HS-27A (cell line): ENCODE measurements around the gene SH2D3A.

Experiments
- DNase-seq: peaks from one replicate; pipeline ENCODE4 v3.0.0-alpha.2; 2012; ENCODE audit warnings: low read depth, missing footprints

SH2D3A gene

DNA sequence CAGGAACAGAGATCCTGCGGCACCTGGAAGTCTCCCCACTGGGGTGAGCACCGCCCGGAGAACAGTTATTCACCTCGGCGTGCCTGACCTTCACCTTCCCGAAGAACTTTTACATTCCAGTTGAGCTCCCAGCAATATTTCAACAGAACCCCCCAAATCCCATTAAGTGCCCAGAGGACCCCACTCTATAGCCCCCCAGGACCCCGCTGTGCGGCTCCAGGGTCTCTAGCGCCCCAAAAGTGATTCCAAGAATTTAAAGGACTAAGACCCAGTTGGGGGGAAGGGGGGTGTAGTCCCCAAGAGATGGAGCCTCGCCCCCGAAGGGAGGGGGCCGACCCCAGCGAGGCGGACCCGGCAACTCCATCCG, 30.3 kb downstream of the SH2D3A start:
- DNase-seq = no peak

DNA sequence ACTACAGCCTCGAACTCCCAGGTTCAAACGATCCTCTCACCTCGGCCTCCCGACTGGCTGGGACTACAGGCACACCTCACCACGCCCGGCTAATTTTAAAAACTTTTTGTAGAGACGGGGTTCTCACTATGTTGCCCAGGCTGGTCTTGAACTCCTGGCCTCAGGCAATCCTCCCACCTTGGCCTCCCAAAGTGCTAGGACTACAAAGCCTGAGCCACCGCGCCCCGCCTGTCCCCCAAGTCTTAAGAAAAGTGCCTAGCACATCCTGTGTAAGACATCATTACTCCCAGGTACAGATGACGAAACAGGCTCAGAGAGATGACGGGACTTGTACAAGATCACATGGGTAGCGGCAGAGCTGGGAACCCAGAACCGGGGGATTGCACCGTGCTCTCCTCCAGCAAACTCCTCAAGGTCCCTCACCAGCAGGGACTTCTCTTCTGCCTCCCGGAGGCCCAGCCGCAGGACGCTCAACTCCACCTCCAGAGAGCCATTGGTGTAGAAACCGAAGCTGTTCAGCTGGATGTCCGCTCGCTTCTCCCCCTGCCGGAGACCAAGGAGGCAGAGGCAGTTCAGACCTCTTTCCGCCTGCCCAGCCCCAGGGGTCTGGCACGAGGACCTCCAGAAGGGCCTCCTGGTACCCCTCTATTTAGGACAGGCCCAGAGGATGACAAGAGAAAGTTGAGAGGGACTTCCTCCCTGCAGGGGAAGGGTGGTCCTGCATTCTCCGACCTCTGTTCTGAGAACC, 30.9 kb downstream of the SH2D3A start:
- DNase-seq = no peak

DNA sequence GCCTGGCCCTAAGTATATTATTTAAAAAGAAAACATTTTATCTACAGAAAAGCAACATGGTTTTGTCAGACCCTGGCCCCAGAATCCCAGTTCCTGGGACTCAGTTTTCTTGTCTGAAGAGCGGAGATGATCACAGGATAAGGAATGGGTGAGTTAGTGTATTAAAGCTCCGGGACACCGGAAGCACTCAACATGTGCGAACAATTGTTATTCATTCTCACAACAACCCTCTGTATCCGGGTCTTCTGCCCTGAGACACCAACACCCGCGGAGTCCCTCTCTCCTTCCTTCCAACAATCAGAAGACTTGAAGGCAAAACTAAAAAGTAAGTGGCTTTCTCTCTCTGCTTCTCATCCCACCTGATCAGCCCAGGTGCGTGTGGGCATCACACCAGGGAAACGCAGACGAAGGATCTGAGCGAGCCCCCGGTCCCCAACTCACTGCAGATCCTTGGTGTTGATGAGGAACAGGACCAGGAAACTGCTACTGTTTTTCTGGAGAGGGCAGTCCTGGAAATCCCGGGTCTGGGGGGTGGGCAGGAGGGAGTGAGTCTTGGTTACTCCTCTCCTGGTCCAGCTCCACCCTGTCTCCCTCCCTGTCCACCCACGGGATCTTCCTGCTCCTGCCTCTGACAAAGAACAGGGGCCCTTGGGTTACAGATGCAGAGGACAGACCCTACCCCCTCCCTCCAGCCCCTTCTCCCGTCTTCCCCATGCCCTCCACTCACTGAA, 31.9 kb downstream of the SH2D3A start:
- no peak for DNase-seq

DNA sequence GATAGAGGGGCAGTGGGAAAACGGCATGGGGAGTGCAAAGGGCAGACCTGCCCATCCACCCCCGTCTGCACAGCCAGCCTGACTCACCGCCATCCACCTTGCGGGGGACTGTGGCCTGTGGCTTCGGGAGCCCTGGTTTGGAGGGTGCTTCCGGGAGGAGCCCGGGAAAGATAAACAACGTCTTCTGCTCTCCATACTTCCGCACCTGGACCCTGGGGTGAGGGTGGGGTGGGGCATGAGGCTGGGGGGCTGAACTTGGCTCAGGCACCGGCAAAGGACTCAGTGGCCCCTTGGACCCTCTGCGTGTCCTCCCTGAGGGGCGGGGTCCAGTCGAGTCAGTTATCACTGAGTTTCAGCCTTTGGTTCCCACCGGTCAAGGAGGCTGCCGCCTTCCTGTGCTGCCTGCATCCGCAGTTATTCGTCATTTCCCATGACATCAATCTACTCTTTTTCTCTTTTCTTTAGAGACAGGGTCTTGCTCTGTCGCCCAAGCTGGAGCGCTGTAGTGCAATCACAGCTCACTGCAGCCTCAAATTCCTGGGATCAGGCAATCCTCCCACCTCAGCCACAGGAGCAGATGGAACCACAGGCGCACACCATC, 33.0 kb downstream of the SH2D3A start:
- no peak for DNase-seq

DNA sequence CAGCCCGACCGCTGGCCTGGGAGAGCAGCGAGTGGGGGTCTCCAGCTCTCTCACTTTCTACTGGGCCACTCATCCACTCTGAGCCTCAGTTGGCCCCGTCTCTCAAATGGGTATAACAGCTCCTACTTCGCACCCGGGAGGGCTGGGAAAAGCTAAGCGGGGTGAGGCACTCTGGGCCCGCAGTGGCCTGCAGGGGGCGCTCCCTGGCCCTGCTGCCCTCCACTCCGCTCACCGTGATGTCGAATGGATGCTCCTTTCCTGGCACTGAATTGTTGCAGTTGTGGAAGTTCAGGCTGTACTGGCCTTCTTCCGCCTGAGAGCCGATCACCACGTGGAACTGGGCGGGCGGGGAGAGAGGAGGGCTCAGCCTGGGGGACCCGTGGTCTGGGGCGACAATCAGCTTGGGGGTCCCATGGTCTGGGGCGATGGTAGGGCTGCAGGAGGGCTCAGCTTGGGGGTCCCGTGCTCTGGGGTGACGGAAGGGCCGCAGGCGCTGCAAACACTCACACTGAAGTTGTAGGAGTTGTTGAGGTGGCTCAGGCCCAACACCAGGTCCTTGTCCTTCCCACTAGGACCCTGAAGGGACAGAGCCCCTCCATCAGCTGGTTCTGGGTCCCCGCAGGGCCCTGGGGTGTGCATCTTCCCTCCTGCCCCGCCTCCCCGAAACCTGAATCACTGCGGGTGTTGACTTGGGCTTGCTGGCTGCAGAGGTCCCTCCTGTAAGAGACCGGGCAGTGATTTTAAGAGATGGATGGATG, 33.7 kb downstream of the SH2D3A start:
- DNase-seq = no peak

DNA sequence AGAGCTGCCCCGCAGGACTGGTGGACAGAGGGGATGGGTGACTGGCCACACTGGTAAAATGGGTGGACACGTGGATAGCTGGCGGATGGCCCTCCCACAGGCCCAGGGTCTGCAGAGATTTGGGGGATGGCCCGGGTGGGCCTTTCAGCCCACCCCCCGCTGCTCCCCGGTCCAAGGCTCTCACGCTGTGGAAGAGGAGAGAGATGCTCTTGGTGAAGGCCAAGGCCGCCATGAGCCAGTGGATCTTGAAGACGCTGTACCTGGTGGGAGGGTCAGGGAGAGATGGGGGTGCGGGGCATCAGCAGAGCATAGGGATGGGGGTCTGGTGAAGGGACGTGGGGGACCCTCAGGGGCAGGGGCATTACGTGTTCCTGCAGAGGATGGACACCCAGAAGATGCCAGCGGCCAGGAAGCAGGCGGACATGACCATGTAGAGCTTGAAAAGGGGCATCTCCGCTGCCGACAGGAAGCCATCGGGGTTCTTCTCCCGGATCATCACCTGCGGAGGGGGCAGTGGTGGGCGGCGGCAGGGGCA, 34.4 kb downstream of the SH2D3A start:
- DNase-seq = no peak

DNA sequence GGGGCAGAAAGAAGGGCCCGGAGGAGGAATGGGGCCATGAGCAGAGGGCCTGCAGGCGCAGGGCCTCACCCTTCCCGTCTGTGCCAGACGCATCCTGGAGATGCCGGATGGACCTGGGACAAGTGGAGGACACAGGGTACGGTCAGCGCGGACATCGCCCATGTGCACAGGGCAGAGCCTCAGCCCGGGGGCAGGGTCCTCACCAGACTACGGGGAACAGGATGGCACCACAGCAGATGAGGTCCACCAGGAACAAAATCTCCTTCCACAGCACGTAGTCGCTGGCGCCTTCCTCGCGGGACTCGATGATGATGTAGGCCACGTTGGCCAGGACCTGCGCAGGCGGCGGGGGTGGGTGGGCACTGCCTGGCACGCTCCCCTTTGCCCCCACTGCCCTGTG, 35.4 kb downstream of the SH2D3A start:
- no peak for DNase-seq

DNA sequence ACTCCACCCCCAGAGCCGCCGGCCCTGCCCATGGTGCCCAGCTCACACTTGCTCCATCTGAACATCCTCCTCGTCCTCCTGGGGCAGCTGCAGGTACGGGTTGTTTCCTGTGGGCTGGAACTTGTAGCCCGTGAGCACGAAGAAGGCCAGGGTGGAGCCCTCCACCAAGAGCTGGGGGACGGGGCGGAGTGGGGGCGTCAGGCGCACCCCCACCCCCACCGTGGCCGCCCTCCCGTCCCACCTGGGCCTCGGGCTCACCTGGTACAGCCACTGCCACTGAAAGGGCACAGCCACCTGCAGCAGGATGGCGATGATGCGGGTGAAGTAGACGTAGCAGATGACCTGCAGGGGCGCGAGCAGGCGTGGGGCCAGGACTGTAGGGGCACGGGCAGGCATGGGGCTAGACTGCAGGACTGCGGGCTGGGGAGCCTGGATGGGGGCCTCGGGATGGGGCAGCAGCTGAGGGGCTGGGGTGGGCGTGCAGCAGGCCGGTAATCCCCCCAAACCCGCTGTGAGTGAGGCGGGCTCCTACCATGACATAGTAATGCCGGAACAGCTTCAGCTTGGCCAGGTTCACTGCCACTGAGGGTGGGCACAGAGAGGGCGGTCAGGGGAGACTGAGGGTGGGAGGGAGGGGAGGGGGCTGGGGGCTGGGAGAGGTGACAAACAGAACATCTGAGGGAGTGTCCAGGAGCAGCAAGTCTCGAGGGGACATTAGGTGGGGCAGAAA, 36.1 kb downstream of the SH2D3A start:
- DNase-seq = no peak

DNA sequence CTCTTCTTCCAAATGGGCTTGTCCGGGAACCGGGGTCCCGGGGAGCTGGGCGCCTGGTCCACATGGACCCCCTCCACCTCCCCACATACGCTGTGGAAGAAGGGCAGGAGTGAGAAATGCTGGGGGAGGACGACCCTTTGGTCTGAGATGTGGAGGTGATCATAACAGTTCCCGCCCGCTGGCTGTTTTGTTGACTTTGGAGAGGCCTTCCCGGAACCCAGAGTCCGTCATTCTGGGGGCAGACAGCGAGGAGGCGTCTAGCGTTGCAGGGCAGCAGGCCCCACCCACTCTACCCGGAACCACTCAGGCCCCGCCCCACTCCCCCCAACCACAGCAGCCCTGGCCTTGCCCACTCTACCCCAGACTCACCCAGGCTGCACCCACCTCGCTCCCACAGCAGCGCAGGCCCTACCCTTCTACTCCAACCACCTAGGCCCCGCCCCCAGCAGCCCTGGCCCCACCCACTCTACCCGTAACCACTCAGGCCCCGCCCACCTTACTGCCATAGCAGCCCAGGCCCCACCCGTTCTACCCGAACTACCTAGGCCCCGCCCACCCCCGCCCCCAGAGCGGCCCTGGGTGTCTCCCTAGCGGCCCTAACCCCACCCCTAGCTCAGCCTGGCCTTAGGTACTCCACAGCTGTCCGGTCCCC, 37.0 kb downstream of the SH2D3A start:
- DNase-seq = no peak

DNA sequence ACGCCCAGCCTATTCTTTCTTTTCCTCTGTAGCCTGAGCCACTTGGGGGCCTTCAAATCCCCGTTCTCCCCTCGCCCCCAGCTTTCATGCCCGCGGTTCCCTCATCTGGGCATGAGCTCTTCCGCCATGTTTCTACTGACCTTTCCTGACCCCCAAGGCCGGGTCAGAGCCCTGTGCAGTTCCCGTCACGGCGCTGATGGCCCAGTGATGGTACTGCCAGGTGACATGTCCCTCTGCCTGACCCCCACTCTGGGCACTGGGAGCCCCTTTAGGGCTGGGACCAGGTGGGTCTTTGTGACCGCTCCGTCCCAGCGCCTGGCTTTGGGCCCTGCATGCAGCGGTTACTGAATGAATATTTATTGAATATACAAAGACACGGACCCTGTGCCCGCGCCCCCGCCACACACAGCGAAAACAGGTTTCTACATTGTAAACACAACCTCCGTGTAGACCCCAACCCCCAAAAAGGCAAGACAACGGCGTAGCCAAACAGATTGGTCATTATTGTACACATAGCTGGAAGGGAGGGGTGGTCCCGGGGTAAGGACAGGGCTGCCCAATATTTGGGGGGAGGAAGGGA, 37.6 kb downstream of the SH2D3A start:
- DNase-seq = no peak

DNA sequence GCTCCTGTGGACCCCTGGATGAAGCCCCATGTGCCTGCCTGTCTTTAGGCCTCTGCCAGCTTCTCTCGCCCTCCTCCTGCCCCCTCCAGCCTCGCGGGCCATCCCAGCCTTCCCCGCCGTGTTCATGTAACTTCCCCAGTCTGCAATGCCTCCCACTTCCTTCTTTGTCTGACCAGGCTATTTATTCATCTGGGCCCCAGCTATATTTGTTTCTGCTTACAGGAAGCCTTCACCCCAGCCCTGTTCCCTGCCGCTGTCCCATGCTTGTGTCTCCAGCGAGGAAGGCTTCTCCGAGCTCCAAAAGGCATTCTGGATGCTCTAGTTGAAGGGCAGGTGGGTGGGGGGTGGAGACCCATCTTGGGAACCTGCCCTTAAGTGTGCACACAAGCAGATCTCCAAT, 38.9 kb downstream of the SH2D3A start:
- DNase-seq = no peak

DNA sequence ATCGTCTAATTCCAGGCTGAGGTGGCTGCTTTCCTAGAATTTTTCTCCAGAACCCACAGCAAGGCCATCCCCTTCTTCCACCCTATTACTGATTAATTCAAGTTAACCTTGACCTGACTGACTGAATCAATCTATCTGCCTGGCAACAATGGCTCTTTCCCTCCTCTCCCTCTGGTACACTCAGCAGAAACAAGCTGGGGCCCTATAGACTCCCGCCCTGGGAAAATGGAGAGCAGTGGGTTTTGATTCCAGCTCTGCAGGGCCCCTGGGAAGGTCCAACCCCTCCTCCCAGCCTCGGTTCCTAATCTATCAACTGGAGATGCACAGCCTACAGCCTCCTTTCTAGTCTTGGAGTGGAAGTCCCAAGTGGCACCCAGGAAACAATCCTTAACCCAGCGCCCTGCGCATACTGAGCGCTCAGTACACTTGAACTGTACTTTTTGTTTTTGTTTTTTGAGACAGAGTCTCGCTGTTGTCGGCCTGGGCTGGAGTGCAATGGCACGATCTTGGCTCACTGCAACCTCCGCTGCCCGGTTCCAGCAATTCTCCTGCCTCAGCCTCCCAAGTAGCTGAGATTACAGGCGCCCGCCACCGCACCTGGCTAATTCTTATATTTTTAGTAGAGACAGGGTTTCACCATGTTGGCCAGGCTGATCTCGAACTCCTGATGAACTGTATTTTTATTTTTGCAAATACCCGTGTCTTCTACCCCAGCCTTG, 41.6 kb downstream of the SH2D3A start:
- DNase-seq = no peak

DNA sequence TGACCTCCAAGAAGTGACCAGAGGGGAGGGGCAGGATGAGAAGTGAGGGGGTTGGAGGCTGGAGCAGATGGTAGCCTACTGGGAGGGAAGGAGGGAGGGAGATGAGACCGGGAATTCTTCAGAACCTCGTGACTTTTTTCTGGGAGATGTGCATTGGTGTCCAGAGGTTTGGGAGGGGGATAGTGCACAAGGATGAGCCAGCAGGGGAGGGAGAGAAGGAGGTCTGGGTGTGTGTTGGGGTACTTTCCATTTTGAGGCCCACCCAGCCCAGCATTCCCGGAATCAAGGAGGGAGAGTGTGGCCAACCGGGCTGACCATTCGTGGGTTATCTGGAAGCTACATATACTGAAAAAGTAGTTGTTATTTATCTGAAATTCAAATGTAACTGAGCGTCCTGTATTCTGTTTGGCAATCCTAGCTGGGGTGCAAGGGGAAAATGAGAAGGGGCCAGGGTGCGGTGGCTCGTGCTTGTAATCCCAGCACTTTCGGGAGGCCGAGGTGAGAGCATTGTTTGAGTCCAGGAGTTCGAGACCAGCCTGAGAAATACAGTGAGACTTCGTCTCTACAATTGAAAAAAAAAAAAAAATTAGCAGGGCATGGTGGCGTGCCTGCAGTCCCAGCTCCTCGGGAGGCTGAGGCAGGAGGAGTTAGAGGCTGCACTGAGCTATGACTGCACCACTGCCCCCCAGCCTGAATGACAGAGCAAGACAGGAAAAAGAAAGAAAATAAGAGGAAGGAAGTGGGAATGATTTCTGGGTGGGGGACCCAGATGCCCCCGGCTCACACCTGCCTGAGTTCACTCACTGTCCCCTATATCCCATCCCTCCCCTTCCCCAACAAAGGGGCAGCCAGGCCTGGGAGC, 42.4 kb downstream of the SH2D3A start:
- DNase-seq = no peak

DNA sequence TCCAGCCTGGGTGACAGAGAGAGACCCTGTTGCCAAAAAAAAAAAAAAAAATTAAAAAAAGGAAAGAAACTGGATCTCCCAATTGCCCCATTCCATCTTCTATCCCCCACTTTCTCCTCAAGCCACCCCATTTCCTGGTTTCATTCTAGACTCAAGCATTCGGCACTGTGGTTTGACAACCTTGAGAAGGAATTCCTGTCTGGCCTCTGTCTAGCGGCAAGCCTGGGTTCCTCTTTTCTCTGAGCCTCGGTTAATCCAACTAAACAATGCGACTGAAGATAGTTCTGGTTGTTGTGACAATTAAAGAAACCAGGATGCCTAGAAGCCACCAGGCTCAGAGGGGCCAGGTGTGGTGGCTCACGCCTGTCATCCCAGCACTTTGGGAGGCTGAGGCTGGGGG, 43.5 kb downstream of the SH2D3A start:
- DNase-seq = no peak

DNA sequence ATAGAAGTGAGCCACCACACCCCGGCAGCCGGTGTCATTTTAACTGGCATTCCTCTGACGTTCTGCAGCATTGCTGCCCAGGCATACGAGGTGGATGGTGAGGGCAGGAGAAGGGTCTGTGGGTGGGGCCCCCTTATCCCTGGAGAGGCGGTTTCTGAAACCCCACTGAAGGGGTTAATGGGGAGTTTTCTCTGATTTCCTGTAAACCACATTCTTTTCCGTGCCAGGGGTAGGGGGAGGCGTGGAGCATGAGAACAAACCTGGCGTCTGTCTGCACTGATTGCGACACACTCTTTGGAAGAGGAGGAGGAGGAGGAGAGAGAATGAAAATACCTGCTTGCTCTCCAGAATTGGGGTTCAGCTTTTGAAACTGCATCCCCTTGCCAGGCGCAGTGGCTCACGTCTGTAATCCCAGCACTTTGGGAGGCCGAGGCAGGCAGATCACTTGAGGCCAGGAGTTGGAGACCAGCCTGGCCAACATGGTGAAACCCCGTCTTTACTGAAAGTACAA, 44.1 kb downstream of the SH2D3A start:
- DNase-seq = no peak

DNA sequence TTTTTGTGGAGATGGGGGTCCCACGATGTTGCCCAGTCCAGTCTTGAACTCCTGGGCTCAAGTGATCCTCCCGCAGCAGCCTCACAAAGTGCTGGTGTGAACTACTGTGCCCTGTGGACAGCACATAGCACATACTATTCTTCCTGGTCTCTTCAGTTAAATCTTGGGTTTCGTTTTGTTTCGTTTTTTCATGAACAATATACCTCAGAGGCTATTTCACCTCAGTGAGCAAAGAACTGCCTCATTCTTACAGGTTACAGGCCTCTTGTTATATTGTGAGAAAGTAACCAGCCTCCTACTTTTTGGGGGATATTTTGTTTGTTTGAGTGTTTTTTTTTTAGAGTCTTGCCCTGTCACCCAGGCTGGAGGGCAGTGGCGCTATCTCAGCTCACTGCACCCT, 45.5 kb downstream of the SH2D3A start:
- DNase-seq = no peak

DNA sequence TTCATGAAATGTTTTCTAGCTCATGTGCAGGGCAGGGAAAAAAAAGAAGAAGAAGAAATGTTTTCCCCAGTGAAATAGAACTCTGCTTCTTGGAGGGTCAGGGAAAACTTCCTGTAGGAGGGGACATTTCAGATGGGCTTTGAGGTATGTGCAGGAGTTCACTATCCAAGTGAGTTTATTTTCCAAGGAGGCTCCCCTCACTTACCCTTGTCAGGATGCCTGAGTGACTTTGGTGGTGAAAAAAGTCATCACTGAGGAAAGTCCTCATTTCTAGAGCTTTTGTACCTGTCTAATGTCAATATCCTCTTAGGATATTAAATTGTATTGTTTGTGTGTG, 46.1 kb downstream of the SH2D3A start:
- DNase-seq = no peak

DNA sequence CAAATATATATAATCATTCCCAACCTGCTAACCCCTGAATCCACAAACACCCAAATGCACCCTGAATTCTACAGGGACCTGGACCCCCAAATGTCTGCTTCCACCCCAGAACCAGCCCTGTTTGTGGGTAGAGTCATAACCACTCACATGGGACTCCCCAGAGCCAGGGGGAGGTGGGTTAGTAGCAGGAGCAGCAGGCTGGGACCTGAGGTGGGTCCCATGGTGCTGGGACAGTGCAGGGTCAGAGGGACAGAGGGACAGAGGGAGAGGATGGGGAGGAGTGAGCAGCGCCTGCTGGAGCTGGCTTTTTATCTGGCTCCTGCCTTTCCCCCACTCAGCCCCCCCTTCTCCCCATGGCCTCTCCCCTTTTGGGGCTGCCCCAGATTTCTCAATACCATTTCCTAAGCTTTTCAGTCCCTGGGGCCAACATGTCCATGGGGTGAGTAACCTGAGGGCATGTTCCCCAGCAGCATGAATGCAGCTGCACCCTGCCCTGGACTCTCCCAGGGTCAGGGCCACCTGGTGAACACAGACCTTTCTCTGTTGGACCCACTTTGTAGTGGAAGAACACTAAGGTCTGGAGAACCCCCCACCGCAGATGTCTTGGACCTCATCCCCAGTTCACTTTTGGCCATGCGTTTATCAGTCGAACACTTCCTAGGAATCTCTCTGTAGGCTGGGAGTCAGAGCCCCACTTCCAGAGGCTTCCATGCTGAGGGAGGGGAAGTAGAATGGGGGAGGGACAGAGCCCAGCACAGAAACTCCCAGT, 46.7 kb downstream of the SH2D3A start, which contains the start of gene C3:
TSS of gene C3 (minus strand) at position 282 of the 769 bp plus-strand sequence. CDS start at position 221, 61 bp downstream.
- no peak for DNase-seq
